Liver (tissue), 2 donors: Measurements from ENCODE around the gene GSTA2.
"Not testable (repeated sequence)": the region's sequence is repeated elsewhere in the genome, so short reads cannot be mapped to it uniquely, and the experiment has no call there.

Experiments
- TF ChIP-seq, protein P1 (sequence below): IDR thresholded peaks from 2 replicates; pipeline ENCODE4 v1.6.1; 2016; ENCODE audit warnings: antibody characterized with exemption
- TF ChIP-seq, protein P2 (sequence below): fragments of 150-350 bp; IDR thresholded peaks from 2 replicates; pipeline ENCODE4 v1.5.1; 2017; ENCODE audit warnings: improper control_type of control experiment, low read depth, low read length; ENCODE audit not compliant: missing input control
- donor health status: healthy.

DNA sequence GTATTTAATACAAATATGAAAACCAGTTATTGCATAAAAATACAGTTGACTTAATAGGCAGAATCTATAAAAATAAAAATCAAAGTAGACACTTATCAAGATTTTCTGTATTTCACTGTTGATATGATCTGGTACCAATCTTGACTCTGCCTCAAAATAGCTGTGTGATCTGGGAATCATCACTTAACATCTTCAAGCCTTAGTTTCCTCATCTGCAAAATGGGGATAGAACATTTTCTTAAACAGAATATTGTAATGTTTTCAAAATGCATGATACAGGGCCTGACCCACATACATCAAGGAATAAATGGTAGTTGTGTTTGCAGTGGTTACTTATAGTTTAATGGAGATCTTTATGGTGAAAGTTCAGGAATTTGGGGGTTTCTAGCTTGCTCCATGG lies 18.9 kb upstream of the GSTA2 start:
- TF ChIP-seq, protein P1, sequence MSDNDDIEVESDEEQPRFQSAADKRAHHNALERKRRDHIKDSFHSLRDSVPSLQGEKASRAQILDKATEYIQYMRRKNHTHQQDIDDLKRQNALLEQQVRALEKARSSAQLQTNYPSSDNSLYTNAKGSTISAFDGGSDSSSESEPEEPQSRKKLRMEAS: not testable (repeated sequence)
- TF ChIP-seq, protein P2, sequence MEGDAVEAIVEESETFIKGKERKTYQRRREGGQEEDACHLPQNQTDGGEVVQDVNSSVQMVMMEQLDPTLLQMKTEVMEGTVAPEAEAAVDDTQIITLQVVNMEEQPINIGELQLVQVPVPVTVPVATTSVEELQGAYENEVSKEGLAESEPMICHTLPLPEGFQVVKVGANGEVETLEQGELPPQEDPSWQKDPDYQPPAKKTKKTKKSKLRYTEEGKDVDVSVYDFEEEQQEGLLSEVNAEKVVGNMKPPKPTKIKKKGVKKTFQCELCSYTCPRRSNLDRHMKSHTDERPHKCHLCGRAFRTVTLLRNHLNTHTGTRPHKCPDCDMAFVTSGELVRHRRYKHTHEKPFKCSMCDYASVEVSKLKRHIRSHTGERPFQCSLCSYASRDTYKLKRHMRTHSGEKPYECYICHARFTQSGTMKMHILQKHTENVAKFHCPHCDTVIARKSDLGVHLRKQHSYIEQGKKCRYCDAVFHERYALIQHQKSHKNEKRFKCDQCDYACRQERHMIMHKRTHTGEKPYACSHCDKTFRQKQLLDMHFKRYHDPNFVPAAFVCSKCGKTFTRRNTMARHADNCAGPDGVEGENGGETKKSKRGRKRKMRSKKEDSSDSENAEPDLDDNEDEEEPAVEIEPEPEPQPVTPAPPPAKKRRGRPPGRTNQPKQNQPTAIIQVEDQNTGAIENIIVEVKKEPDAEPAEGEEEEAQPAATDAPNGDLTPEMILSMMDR: not testable (repeated sequence)
